Activated CD8-positive, alpha-beta memory T cell treated with anti-CD3 and anti-CD28 coated beads, Interleukin-2, amount 50 U/mL, for 24 hours (primary cell): Measurements from ENCODE around the gene RNF223.
"Not testable (repeated sequence)": the region's sequence is repeated elsewhere in the genome, so short reads cannot be mapped to it uniquely, and the experiment has no call there.

ENCODE experiments used
- DNase-seq: peaks from one replicate; pipeline ENCODE4 v3.0.0-alpha.2; 2020; ENCODE audit errors: extremely low read depth

RNF223 gene

DNA sequence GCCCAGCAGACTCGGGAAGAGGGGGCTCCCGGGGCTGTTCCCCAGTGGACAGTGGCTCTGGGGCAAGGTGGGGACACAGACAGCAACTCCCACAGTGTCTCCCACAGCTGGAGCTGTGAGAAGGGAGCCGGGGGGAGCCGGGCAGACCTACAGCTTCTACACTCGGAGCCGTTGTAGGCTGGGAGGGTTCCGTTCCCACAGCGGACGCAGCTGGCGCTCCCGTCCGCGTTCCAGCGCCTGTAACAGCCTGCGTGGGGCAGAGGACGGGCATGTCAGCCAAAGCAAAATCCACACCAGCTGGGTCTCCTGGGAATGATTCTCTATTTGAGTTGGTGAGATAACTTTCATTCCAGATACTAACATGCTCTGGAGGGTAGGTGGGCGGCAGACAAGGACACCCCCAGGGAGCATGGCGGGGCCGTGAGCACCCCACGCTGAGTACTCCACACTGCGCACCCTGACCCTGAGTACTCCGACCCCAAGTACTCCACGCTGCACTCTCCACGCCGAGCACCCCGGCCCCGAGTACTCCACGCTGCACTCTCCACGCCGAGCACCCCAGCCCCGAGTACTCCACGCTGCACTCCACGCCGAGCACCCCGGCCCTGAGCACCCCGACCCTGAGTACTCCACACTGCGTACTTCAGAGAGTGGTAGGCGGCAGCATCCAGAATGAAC is 13.4 kb upstream of the RNF223 start:
- no peak for DNase-seq

DNA sequence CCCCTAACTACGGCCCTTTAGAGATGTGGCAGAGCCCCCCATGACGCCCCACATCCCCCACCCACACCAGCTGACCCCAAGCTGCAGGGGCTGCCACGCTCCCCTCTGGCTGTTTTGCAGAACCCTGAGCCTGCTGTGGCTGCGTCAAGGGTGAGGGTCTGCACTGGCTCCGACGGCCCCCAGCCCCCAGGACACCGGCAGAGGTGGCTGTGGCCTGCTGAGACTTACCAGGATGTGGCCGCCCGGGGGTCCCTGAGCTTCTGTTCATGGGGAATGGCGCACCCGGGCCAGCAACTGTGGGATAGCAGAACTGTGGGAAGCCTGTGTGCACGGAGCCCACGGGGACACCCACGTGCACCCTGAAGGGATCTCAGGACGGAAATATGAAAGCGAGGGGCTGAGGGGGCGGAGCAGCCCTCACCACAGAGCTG is 12.8 kb upstream of the RNF223 start:
- DNase-seq = no peak

DNA sequence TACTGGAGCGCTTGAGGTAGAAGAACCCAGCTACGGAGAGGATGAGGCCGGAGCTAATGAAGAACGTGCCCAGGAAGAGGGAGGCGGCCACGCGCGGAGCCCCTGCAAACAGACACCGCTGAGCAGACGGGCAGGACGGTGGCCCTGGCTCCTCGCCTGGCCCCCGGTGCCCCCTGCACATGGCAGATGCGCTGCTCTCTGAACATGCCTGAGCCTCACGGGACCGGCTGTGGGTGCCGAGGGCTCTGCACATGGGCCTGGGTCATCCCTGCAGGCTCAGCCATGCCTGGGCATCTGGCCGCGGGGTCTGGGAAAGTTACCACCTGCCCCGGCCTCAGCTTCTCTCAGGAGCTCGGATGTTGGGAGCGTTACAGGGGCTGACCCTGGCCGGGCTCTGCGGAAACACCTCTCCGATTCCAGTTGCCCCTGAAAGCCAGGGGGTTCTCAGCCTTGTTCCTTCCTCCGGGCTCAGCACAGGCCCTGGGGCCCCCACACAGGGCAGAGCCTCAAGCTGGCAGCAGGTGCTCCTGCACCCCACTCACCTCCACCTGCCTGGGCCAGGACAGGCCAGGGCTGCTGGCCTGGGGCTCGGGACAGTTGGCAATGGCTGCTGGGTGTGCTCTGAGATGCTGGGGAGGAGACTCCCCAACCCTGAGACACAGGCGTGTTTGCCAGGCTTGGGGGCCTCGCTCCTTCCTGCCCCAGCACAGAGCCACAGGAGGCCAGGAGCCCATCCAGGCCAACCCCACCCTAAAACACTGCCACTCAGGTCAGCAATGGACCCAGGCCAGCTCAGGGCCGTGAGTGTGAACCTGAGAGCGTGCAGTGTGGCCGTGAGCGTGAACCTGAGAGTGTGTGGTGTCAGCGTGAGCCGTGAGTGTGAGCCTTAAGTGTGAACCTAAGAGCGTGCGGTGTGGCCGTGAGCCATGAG is 12.1 kb upstream of the RNF223 start:
- DNase-seq = no peak

DNA sequence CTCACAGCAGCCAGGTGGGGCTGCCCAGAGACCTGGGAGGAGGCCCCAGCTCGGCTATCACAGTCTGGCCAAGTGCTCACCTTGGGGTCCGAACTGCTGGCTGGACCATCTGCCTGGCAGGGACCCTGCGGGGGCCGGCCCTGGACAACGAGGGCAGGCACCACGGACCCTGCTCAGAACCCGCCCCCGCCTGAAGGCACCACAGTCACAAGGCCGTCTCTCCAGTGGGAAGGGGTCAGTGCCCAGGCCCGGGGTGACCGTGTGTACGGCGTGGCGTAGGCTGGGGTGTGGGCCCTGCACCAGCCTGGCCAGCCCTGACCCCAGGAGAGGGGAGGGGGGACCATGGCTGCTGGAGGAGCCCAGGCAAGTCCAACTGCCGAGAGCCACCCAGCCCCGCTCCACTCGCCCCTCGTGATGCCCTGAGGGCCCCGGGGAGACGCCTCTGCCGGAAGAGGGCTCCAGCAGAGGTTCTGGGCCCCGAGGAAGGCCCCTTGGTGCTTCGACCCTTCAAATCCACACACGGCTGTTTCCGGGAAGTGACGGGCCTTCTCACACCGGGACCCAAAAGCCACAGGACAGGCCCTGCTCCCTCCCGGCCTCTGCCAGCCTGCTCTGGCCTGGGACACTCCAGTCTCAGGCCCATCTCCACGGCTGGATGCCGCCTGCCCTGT is 11.2 kb upstream of the RNF223 start:
- no peak for DNase-seq

DNA sequence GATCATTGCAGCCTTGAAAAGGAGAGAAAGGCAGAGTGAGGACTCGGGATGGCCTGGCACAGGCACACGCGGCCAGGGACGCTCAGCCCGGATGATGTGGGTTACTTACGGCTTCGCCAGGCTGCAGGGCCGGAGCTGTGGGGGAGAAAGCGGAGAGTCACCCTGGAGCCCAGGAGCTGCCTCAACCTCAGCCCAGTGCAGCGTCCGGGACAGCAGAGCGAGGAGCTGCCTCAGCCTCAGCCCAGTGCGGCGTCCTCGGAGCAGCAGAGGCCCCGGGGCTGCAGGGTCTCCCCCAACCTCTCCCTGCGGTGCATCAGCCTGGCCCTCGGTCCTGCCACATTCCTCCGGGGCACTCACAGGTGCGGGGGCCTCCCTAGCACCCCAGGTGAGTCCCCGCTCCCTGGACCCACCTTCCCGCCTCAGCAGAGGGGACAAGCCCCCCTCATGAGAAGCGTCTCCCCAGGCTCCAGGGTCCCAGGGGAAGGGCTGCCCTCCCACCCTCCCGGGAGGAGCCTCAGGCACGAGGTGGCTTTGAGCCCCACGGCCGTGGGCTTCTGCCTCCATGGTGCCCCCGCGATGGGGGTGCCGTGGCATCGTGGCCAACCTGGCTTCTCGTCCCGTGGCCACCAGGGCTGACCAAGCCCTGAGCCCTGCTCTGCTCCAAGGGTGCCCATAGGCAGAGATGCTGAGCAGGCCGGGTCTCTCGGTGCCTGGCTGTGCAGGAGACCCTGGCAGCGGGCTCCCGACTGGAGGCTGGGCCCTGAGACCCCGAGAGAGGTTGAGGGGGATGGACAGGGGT is 10.5 kb upstream of the RNF223 start:
- DNase-seq = no peak

DNA sequence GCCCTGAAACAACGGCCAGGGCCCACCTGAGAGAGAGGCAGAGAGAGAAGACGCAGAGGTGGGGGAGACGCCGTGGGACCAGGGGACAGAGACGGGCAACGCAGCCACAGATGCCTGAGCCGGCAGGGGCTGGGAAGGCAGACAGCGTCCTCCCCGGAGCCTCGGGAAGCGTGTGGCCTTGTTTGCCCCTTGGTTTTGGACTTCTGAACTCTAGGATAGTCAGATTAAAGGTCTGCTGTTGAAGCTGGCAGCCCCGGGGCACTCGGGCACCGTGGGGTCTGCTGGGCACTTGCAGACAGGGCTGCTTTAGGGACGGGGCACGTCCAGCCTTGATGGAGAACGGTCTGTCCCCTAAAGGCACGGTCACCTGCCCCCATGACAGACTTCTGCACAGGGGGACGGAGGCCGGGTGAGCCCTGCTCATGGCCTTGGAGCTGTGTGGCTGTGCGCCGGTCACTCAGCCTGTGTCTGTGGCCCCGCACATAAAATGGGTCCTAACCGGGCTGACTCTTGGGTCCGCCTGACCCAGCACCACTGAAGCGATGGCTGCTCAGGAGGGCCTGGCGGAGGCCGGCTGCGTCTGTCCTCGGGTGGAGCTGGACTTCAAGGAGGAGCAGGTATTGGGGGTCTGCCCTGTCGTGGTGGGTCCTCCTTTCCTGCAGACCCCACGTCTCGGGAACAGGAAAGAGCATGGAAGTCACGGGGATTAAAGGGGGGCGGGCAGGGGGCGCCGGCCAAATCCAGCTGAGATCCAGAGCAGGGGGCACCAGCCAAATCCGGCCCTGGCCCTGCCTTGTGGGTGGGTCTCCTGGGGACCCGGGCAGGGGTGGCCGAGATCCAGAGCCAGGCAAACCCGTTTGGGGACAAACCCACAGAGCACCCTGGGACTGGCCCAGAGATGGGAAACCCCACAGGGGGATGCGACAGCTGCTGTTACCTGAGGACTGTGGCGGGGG is 9.6 kb upstream of the RNF223 start:
- DNase-seq = no peak

DNA sequence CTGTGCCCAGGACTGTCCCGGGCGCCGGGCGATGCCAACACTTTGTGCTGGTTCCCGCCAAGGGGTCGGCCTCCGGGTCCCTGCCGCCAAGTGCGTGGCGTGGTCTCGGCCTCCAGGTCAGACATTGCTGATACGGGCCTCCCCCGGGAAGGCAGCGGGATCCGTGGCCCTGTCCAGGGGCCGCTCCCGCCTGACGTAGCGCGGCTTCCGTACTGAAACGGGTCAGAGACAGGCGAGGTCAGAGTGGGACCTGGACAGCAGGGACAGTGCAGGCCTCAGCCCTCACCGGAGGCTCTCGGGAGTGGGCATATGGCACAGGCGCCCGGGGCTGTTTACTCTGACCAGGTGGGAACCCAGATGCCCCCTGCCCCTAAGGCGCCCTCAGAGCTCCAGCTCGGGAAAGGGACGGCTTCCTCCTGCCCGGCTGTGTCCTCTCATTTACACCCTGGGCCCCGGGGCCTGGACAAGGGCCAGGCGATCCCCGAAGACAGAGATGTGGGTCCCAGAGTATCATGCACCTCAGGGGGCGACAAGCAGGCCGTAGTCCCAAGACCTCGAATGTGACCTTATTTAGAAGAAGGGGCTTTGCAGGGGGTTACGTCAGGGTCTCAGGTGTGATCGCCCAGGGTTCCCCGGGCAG is 8.8 kb upstream of the RNF223 start:
- DNase-seq = no peak

DNA sequence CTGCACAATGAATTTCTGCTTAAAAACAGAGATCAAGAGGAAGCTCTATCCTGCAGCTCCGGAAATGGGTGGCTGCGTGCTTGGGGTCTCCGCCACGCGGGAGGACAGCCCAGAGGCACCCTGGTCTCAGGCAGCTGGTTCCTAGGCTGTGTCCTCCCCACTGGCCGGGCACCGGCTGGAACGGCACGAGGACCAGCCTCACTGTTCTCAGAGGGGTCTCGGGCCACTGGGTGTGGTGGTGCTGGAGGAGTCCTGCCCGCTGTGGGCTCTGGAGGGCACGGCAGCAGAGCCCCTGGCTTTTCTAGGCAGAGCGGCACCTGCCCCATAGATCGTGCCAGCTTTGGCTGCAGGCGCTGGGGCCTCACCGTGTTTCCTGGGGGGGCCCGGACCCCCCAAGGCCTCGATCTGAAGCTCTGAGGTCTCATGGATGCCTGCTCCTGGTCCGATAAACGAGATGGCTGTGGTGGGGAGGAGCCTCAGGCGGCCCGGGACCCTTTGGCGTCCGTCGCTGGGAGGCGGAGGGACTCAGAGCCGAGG is 8.2 kb upstream of the RNF223 start:
- DNase-seq = no peak

DNA sequence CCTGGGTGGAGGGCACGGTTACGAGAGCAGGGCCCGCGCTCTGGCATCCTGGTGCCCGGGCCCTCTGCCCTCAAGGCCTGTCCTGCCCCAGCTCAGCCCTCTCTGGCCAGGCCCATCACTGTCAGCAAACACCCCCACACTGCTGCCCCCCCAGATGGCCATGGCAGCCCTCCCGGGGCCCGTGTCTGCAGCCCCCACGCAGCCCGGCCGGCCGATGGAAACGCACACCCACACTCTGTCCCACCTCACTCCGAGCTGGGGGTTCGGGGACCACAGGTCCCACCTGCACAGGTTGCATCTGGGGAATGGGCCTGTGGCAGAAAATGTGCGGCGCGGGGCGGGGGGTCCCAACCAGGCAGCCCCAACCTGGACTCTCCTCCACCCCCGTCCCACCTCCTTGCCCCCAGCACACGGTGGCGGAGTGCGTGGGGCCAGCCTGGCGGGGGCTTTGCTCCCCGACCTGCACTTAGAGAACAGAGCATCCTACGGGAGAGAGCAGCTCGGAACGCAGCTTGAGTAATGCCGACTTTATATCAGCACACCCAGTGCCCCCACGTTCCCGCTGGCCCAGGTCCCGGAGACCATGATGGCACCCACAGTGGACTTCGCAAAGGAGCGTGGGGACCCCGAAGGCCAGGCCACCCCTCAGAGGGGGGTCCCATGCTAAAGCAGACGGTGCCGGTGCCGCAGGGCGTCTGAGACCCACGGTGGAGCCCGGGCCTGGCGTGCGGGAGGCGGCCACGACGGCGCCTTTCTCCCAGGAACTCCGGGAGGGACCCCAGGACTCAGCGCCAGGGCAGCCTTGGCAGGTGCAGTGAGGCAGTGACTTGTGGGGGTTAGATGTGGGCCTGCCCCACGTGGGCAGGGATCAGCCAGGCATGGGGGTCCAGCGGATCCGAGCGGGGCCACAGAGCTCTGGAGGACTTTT is 7.5 kb upstream of the RNF223 start:
- no peak for DNase-seq

DNA sequence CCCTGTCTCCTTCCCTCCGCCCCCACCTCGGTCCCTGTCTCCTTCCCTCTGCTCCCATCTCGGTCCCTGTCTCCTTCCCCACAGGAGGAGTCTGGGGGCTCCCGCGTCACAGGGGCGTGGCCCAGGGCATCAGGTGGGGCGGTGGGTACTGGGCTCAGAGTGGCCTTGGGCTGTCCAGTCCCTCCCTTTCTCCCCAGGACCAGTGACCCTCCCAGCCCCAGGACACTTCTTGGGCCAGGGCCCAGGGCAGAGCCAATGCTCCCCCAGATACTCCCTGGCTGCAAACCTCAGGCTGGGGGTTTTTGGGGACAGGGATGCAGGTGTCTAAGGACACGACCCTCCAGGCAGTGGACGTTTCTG is 6.8 kb upstream of the RNF223 start:
- no peak for DNase-seq

DNA sequence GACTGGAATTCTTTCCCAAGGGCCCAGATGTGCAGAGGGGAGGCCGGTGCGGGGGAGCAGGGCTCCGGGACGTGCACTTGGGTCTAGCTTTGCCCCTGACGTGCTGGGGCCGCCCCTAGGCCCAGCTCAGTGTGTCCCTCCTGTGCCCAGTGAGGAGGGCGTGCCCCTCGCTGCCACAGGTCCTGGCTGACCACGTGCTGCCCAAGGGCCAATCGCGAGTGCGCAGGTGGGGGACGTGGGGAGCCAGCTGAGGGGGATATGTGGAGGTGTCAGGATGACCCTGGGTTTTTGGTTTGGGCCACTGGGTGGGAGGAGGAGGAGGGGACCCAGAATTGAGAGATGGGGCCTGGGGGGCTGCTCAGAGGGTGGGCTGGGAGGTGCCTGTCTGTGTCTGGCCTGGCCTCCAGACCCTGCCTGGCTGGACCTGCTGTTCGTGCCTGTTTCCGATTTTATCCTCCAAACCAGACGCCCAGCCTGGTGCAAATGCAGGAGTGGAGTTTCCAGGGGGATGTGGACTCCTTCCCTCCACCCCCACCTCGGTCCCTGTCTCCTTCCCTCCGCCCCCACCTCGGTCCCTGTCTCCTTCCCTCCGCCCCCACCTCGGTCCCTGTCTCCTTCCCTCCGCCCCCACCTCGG is 6.1 kb upstream of the RNF223 start:
- DNase-seq = no peak

DNA sequence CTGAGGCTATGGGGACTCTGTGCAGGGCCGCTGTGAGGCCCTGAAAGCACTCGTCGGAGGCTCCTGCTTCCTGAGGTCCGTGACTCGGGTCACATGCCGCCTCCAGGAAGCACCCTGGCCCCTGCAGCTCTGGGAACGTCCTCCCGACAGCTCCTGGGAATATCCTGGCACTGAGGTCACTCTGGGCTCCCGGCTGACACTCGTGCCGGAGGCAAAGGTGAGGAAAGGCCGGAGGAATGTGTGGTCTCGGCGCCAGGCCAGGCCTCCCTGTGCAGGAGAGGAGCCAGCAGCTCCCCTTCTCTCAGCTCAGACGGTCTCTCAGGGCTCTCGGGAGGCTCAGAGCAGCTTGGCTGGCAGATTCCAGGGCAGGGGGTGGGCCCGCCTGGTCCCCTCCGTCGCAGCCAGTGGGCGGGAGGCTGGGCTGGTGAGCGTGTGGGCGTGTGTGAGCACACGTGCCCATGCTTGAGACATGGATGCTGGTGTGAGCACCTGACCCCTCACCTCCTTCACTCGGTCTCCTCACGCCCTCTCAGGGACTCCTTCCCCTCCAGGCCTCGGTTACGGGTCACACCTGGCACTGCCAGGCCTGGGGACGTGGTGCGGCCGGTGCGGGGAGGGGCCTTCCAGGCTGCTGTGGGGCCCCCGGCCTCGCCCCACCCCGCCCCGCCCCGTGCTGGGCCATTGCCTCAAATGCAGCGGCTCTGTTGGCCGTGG is 5.5 kb upstream of the RNF223 start:
- DNase-seq = no peak

DNA sequence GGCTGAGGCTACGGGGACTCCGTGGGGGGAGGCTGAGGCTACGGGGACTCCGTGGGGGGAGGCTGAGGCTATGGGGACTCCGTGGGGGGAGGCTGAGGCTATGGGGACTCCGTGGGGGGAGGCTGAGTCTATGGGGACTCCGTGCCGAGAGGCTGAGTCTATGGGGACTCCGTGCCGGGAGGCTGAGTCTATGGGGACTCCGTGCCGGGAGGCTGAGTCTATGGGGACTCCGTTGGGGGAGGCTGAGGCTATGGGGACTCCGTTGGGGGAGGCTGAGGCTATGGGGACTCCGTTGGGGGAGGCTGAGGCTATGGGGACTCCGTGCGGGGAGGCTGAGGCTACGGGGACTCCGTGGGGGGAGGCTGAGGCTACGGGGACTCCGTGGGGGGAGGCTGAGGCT is 3.3 kb upstream of the RNF223 start:
- DNase-seq = not testable (repeated sequence)

DNA sequence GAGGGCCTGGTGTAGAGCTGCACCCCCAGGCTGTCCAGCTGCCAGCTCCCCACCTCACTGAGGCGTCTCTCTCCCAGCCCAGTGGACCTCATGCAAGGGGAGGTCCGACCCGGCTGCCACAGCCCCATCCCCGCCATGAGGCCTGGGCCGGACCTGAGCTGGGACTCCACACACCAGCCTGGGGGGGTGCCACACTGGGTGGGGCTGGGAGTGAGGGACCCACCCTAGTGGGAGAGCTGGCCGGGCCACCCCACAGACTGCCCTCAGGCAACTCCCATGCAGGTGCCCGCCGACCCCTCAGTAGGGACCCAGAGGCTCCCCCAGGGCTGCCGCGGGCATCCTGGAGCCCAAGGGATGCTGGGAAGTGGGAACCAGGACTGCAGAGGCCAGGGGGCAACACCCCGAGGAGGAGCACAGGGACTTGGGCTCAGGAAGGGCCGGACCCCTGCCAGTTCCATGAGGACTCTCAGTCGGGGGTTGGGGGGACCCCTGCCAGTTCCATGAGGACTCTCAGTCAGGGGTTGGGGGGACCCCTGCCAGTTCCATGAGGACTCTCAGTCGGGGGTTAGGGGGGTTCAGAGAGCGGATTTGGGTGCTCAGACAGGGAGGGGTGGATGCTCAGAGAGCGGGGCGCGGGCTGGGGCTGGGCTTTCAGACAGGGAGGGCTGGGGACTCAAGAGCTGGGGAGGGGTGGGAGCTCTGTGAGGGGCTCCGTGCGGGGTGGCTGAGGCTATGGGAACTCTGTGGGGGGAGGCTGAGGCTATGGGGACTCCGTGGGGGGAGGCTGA is 1.2 kb upstream of the RNF223 start:
- DNase-seq = no peak

DNA sequence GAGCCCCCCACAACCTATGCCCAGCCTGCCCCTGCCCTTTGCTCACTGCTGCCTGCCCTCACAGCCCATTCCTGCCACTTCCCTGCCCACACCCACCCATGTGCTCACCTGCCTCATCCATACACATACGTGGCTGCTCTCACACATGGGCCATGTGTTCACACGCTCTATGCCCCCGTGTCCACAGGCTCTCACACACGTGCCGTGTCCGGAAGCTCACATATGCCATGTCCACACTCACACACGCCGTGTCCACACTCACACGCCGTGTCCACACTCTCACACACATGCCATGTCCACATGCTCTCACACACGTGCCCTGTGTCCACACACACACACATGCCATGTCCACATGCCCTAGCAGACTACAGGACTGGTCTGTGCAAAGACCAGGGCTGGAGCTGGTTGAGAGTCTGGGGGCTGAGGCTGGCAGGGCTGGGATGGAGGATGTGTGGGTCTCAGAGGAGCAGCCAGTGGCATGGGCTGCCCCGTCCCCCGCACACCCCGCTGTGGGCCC is 583 bp upstream of the RNF223 start:
- DNase-seq = no peak

DNA sequence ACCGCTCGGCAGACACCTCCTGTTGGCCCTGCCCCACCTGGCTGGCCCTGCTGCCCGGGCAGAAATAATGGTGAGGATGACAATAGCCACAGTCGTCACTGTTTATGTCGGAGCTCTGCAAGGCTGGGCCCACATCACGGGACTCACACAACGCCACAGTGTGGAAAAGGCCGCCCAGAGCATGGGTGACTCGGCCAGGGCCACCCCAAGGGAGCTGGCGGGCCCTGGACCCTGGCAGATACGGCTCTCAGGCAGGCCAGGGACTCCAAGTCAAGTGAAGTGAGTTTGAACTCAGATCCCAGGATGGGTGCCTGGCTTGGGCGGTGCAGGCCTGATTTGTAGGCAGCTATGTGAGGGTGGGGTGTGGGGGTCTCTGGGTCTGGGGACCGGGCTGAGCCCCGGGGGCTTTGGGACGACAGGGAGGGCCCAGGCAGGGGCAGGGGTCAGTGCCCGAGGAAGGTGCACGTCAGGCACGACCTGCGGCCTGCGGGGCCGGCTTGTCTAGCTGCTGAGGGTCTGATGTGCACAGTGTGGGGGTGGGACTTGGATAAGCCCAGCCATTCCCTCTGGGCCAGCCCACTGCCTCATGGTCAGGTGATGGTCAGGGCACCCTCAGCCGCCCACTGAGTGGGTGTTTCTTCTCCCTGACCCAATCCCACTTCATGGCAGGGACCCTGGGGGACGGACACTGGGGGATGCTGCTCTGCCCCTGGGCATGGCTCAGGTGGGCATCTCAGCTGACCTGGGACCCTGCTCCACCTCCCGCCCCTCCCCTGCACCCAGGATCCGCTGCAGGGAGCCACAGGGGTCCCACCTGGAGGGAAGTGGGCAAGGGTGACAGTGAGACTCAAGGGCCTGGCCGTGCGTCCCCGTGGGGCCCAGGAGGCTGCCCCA is 1.0 kb downstream of the RNF223 start:
- DNase-seq = no peak
